Smooth muscle cell (in vitro differentiated cells): ENCODE results near the gene TMEM106B. TPM values are rescaled to one million over a fixed set of nuclear protein-coding genes. Genes with fewer than 3 reads are reported as not detected.

ENCODE experiments used
- DNase-seq: peaks from one replicate; lab custom pipeline; 2025; ENCODE audit not compliant: unreplicated experiment; lab: John Stamatoyannopoulos, UW
- H2AFZ ChIP-seq: fragments of 200-600 bp; sonication (generic); 2 replicates; pipeline ENCODE4 v1.6.0; 2016; ENCODE audit warnings: antibody characterized with exemption, low read depth, mild to moderate bottlenecking
- H3F3A ChIP-seq: fragments of 200-600 bp; sonication (generic); 2 replicates; pipeline ENCODE4 v1.6.0; 2017; ENCODE audit warnings: antibody characterized with exemption, low read depth
- H3K27ac ChIP-seq: fragments of 200-600 bp; sonication (generic); 2 replicates; pipeline ENCODE4 v1.5.1; 2016; ENCODE audit warnings: low read depth, mild to moderate bottlenecking
- H3K27me3 ChIP-seq: fragments of 200-600 bp; sonication (generic); 2 replicates; pipeline ENCODE4 v1.6.1; 2016; ENCODE audit warnings: low read depth, mild to moderate bottlenecking
- H3K36me3 ChIP-seq: fragments of 200-600 bp; sonication (generic); 2 replicates; pipeline ENCODE4 v1.5.1; 2016; ENCODE audit warnings: low read depth
- H3K4me1 ChIP-seq: fragments of 200-600 bp; sonication (generic); 2 replicates; pipeline ENCODE4 v1.5.1; 2016; ENCODE audit warnings: low read depth
- H3K4me2 ChIP-seq: fragments of 200-600 bp; sonication (generic); 2 replicates; pipeline ENCODE4 v1.6.0; 2016; ENCODE audit warnings: mild to moderate bottlenecking
- H3K4me3 ChIP-seq: fragments of 200-600 bp; sonication (generic); 2 replicates; pipeline ENCODE4 v1.5.1; 2016; ENCODE audit warnings: mild to moderate bottlenecking
- H3K79me2 ChIP-seq: fragments of 200-600 bp; sonication (generic); 2 replicates; pipeline ENCODE4 v1.6.0; 2016; ENCODE audit warnings: low read depth, mild to moderate bottlenecking
- H3K9ac ChIP-seq: fragments of 200-600 bp; sonication (generic); 2 replicates; pipeline ENCODE4 v1.6.0; 2016; ENCODE audit warnings: low read depth
- H3K9me3 ChIP-seq: fragments of 200-600 bp; sonication (generic); replicated peaks from 2 replicates; pipeline ENCODE4 v1.5.1; 2016; ENCODE audit warnings: low read depth
- H4K20me1 ChIP-seq: fragments of 200-600 bp; sonication (generic); 2 replicates; pipeline ENCODE4 v1.6.0; 2016; ENCODE audit warnings: low read depth
- WGBS: methylation state at CpG from one replicate; pipeline ENCODE4 v1.1.7; 2016; ENCODE audit warnings: low lambda C conversion rate; 5-methylcytosine and 5-hydroxymethylcytosine counted together
- polyA plus RNA-seq: library from polyadenylated mRNA; unstranded; fragments of >200 nt; fragmentation: Nextera tagmentation; extraction: Ambion mirVana; gene quantifications from 2 replicates; pipeline ENCODE4 v1.2.1, GENCODE V29; 2016
- total RNA-seq: library from RNA; depleted of rRNA; stranded (reverse); fragments of >200 nt; gene quantifications from 2 replicates; pipeline ENCODE4 v1.2.3, GENCODE V29; 2014
- TF ChIP-seq, protein P1 (sequence below): fragments of 200-600 bp; sonication (generic); IDR thresholded peaks from 2 replicates; pipeline ENCODE4 v1.5.1; 2017; ENCODE audit warnings: borderline replicate concordance, mild to moderate bottlenecking, antibody characterized with exemption; ENCODE audit not compliant: insufficient read depth, poor library complexity, severe bottlenecking

TMEM106B gene
- total and polyA plus RNA-seq, 2 experiments from 2014 or later, result 27.9 to 132 TPM

DNA sequence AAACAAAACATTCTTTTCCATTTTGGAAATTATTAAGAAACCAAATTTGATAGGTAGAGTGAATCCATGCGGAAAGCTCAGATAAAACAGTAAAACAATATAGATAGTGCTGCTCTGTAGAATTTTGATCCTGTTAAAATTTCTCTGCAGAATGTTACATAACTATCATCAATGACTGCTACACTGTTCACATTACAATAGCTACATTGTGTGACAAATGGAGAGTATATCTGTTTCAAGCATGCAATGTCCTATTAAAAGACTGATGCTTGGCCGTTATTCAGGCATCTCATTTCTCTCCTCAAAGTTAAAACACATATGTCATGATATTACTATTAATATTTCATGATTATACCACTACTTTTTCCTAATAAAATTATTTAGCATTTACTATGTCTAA lies 14.7 kb upstream of the TMEM106B start:
- H3K4me2 ChIP-seq, result no peak overlapping the region
- H3F3A ChIP-seq, result no peaks in the 10 kb centered on the region
- no peaks in the 10 kb centered on the region for H3K27me3 ChIP-seq
- no peak overlapping the region for H3K27ac ChIP-seq
- H3K4me3 ChIP-seq, result no peak overlapping the region
- no peaks in the 10 kb centered on the region for H3K79me2 ChIP-seq
- 90% methylated on average over 2 of the region's 2 CpGs for WGBS
- no peaks in the 10 kb centered on the region for H3K36me3 ChIP-seq
- H3K4me1 ChIP-seq, result no peaks in the 10 kb centered on the region
- H2AFZ ChIP-seq, result no peak overlapping the region
- H3K9me3 ChIP-seq, result no peaks in the 10 kb centered on the region
- TF ChIP-seq, protein P1, sequence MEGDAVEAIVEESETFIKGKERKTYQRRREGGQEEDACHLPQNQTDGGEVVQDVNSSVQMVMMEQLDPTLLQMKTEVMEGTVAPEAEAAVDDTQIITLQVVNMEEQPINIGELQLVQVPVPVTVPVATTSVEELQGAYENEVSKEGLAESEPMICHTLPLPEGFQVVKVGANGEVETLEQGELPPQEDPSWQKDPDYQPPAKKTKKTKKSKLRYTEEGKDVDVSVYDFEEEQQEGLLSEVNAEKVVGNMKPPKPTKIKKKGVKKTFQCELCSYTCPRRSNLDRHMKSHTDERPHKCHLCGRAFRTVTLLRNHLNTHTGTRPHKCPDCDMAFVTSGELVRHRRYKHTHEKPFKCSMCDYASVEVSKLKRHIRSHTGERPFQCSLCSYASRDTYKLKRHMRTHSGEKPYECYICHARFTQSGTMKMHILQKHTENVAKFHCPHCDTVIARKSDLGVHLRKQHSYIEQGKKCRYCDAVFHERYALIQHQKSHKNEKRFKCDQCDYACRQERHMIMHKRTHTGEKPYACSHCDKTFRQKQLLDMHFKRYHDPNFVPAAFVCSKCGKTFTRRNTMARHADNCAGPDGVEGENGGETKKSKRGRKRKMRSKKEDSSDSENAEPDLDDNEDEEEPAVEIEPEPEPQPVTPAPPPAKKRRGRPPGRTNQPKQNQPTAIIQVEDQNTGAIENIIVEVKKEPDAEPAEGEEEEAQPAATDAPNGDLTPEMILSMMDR, result no peak
- H3K9ac ChIP-seq, result no peak overlapping the region
- no peak for DNase-seq
- no peaks in the 10 kb centered on the region for H4K20me1 ChIP-seq

DNA sequence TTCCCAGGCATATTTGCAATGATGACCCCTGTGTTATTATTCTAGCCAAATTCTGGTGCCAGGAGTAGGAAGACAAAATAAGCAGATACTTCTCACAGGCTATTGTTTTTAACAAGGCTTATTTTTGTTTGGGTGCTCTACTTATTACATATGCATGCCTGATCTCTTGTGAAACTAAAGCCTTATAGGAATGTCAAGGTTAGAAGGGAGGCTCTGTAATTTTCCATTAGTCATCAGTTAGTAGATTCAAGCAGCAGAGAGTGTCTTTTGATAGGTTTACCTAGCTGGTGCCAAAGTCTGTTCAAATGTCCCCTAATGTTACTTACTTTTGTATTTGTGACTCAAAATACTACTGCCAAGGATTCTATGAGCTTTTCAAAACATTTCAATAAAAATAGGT lies 11.7 kb upstream of the TMEM106B start:
- no peak for DNase-seq
- Histone ChIP-seq H3K27me3 (no peaks in the 10 kb centered on the region), H2AFZ (no peak overlapping the region), H3K9me3 (no peaks in the 10 kb centered on the region), H3K27ac (no peak overlapping the region), H3K4me3 (no peak overlapping the region), H3K36me3 (no peaks in the 10 kb centered on the region), H3K4me1 (no peaks in the 10 kb centered on the region), H3K4me2 (no peak overlapping the region), H4K20me1 (no peaks in the 10 kb centered on the region), H3F3A (no peaks in the 10 kb centered on the region), H3K79me2 (no peaks in the 10 kb centered on the region), H3K9ac (no peak overlapping the region)
- TF ChIP-seq, protein P1, result no peak

DNA sequence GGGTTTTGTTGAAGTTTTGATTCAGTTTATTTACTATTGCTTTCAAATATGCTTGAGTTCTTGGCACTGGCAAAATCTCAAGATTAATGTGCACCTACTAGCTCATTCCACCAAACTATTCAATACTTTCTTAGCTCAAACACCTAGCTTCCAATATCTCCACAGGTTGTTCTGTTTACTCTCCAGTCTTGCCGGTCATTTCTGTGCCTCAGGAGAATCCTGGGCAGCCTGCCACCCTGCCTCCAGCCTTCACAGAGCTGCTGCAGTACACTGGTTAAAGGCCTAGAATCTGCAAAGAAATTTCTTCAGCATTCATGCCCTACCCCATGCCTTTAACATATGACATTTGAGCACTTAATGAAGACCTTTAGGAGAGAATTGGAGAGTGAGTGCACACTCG lies 4.0 kb upstream of the TMEM106B start:
- TF ChIP-seq, protein P1, result no peak
- no peak for DNase-seq
- Histone ChIP-seq H3K27ac (no peak overlapping the region), H3K36me3 (no peaks in the 10 kb centered on the region), H3F3A (no peaks in the 10 kb centered on the region), H2AFZ (peak overlapping the region; percentile 14), H3K27me3 (no peaks in the 10 kb centered on the region), H3K4me3 (no peak overlapping the region), H3K9ac (no peak overlapping the region), H3K4me1 (peaks cover 4% of the 10 kb centered on the region), H4K20me1 (no peaks in the 10 kb centered on the region), H3K4me2 (no peak overlapping the region), H3K79me2 (peaks cover 5% of the 10 kb centered on the region), H3K9me3 (no peaks in the 10 kb centered on the region)
- 55% methylated on average over 2 of the region's 2 CpGs for WGBS

GRCh38 chr7:12209221-12209620 lies 1.9 kb upstream of the TMEM106B start:
- DNase-seq, result no peak
- Histone ChIP-seq H3K36me3 (no peaks in the 10 kb centered on the region), H3K4me1 (peaks cover 11% of the 10 kb centered on the region), H3K4me3 (no peak overlapping the region), H4K20me1 (no peaks in the 10 kb centered on the region), H3K27ac (no peak overlapping the region), H3K9ac (no peak overlapping the region), H3K27me3 (no peaks in the 10 kb centered on the region), H3F3A (no peaks in the 10 kb centered on the region), H3K9me3 (no peaks in the 10 kb centered on the region), H3K4me2 (no peak overlapping the region), H3K79me2 (peaks cover 27% of the 10 kb centered on the region), H2AFZ (no peak overlapping the region)
- TF ChIP-seq, protein P1, result no peak
- 45% methylated on average over 1 of the region's 1 CpG for WGBS
